ENCODE results near the gene SIL1.
"Not testable (repeated sequence)": the region's sequence is repeated elsewhere in the genome, so short reads cannot be mapped to it uniquely, and the experiment has no call there.

The SIL1 gene

GRCh38 chr5:139171779-139172404 lies 26.3 kb downstream of the SIL1 start:
- no peak for DNase-seq

- no peak for DNase-seq
Measured at GRCh38 chr5:139167952-139168720, 30.0 kb downstream of the SIL1 start.

- no peak for DNase-seq
Measured at GRCh38 chr5:139167533-139167932, 30.6 kb downstream of the SIL1 start.

- no peak for DNase-seq
Measured at GRCh38 chr5:139167063-139167462, 31.1 kb downstream of the SIL1 start.

- DNase-seq: not testable (repeated sequence)
Measured at GRCh38 chr5:139164897-139165296, 33.3 kb downstream of the SIL1 start.

- no peak for DNase-seq
Measured at GRCh38 chr5:139164020-139164419, 34.1 kb downstream of the SIL1 start.

- DNase-seq: no peak
Measured at GRCh38 chr5:139162448-139162847, 35.7 kb downstream of the SIL1 start.

GRCh38 chr5:139158791-139159190 lies 39.4 kb downstream of the SIL1 start:
- no peak for DNase-seq

- DNase-seq: no peak
Measured at GRCh38 chr5:139157556-139157955, 40.6 kb downstream of the SIL1 start.

- DNase-seq: no peak
Measured at GRCh38 chr5:139156814-139157213, 41.4 kb downstream of the SIL1 start.

- no peak for DNase-seq
Measured at GRCh38 chr5:139155333-139155732, 42.8 kb downstream of the SIL1 start.

- no peak for DNase-seq
Measured at GRCh38 chr5:139151902-139152301, 46.3 kb downstream of the SIL1 start.

- no peak for DNase-seq
Measured at GRCh38 chr5:139150367-139150999, 47.7 kb downstream of the SIL1 start.

- DNase-seq: no peak
Measured at GRCh38 chr5:139149477-139150199, 48.5 kb downstream of the SIL1 start.

- DNase-seq: no peak
Measured at GRCh38 chr5:139148986-139149385, 49.2 kb downstream of the SIL1 start.

GRCh38 chr5:139148306-139148705 lies 49.9 kb downstream of the SIL1 start:
- no peak for DNase-seq

GRCh38 chr5:139147483-139148087 lies 50.6 kb downstream of the SIL1 start:
- DNase-seq: no peak

- no peak for DNase-seq
Measured at GRCh38 chr5:139146809-139147482, 51.2 kb downstream of the SIL1 start.

- DNase-seq: no peak
Measured at GRCh38 chr5:139141446-139142204, 56.5 kb downstream of the SIL1 start.

GRCh38 chr5:139140591-139141071 lies 57.5 kb downstream of the SIL1 start:
- no peak for DNase-seq

GRCh38 chr5:139138809-139139208 lies 59.4 kb downstream of the SIL1 start:
- no peak for DNase-seq

Data from stimulated activated CD4-positive, alpha-beta T cell treated with anti-CD3 and anti-CD28 coated beads, Interleukin-4, amount 100 ng/mL, for 24 hours (primary cell).